Nucleus accumbens (tissue), 56 donors: ENCODE data around the gene CMC1.
"Not testable (repeated sequence)": the region's sequence is repeated elsewhere in the genome, so short reads cannot be mapped to it uniquely, and the experiment has no call there.

ENCODE experiments used
- DNase-seq, 56 donors: peaks; one replicate each; lab custom pipeline; 2025; lab: John Stamatoyannopoulos, UW

Gene CMC1

DNA sequence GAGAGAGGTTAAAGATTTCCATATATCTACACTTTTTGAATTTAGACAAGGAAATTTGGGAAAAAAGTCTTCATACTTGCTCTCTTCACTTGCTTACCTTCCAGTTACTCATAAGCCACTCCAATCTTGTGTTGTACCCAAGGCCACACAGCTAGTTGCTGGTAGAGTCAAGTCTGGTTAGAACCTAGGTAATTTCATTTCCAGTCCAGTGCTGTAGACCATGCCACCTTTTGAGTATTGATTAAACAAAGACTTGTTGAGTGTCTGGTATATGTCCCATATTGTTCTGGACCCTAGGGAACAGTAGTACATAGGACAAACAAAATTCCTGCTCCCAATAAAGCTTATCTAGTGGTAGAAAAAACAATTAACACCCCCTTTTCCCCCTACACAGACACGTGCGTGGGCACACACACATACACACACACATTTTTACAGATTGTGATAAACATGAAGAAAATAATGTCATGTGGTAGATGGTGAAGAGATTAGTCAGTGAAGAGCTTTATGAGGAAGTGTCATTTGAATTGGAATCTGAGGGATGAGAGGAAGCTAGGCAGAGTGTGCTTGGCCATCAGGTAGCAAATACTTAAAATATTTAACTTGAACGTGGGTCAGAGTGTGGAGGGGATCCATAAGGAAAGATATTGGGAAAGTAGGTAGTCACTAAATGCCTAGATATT is 2.1 kb downstream of the CMC1 start:
- DNase-seq, result no peak

DNA sequence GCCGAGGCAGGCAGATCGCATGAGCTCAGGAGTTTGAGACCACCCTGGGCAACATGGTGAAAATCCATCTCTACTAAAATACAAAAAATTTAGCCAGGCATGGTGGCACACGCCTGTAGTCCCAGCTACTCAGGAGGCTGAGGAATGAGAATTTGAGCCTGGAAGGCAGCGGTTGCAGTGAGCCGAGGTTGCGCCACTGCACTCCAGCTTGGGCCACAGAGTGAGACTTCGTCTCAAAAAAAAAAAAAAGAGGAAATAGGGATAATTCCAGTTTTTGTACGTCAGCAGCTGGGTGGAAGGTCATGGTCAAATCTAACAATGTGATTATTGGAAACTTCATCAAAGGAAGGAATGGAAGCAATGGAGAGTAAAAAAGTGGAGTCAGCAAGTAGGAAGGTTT is 3.1 kb downstream of the CMC1 start:
- no peak for DNase-seq

DNA sequence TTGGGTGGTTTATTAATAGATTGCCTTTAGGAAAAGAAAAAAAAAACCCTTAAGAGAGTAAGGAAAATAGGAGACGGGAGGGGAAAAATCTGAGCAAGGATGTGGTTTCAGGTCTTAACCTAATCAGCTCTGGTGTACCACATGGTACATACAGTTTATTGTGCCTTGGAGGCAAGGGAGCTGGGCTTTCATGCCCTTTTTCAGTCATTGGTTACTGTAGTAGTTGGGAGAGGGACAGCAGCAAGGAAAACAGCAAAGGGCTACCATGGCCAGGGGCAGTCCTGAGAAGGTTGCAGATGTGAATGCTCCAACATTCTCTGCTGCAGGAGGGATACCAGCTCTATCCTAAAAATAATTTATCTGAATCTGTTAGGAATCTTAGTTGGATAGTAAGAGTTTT is 5.9 kb downstream of the CMC1 start:
- no peak for DNase-seq

DNA sequence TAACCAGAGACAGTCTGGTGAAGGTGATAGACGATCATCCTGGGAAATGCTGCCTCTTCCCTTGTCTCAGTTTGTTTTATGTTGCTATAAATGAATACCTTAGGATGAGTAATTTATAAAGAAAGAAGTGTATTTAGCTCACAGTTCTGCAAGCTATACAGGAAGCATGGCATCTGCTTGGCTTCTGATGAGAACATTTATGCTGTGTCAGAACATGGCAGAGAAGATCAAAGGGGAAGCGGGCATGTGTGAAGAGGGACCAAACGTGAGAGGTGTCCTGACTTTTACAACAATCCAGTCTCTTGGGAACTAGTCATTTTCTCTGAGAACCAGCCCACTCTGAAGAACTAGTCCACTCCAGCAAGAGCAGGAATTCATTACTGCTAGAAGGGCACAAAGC is 9.6 kb downstream of the CMC1 start:
- no peak for DNase-seq

DNA sequence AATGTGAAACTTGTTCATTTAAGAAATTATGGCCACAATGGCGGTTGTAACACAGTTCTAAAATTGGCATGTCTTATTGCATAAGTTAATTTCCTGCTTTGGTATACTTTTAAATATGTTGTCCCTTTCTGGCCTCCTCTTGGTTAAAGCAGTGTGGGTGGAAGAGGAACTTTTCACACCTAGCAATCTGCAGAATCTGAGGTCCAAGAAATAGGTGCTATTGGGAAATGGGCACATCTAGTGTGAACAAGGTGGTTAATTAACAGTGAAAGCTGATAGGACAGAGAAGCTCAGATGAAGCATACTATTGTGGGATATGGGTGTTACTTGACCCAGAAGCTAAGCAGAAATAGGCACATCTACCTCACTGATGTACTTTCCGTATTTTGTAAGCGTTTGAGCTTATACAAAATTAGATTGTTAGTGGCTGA is 10.6 kb downstream of the CMC1 start:
- no peak for DNase-seq

DNA sequence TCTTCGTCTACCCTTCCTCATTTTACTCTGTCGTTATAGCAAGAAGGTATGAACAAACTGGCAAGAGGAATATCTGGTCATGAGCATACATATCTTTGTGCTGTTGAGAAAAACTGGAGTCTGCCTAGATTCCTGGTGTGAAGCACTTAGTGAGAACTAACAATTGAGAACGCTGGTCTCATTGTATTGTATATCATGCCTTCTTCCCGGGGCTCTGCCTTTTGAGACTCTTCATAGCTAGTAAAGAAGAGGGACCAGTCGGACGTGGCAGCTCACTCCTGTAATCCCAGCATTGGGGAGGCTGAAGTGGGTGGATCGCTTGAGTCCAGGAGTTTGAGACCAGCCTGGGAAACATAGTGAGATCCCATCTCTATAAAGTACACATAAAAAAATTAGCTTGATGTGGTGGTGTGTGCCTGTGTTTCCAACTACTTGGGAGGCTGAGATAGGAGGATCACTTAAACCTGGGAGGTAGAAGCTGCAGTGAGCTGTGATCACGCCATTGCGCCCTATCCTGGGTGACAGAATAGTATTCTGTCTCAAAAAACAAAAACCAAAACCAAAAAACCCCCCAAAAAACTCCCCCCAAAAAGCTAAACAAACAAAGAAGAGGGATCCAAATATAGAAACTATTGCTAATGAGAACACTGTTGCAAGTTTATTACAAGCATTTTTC is 11.8 kb downstream of the CMC1 start:
- no peak for DNase-seq

DNA sequence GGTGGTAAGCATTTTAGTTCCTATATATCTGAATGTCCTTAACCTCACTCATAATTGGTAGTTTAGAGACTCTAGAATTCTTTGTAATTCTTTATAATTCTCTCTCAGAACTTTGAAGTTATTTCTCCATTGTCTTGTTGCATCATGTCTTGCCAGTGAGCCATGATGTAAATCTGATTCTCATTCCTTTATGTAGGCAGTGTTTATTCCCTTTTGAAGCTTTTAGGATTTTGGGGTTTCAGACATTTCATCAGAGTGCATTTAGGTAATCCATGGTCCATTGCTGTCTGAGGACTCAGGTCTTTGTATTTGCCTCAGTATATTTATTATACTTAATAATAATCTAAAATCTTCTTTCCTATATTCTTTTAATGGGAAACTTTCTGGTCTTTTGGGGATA is 20.6 kb downstream of the CMC1 start:
- no peak for DNase-seq

DNA sequence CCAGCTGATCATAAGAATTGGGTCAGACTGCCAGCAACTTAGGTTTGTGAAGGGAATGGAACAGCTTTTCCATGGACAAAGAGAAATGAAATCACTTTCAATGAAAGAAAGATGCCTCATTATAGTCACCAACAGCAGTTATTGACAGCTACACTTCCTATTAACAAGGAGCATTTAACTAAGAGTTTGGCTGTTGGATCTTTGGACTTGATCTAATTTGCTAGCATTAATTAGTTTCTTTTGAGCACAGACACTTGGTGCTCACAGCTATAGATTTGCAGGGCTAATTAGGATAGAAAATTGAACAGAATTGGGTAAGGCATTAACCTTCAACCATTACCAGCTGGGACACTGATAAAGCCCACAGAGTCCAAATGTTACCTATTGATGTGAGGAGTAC is 24.2 kb downstream of the CMC1 start:
- no peak for DNase-seq

DNA sequence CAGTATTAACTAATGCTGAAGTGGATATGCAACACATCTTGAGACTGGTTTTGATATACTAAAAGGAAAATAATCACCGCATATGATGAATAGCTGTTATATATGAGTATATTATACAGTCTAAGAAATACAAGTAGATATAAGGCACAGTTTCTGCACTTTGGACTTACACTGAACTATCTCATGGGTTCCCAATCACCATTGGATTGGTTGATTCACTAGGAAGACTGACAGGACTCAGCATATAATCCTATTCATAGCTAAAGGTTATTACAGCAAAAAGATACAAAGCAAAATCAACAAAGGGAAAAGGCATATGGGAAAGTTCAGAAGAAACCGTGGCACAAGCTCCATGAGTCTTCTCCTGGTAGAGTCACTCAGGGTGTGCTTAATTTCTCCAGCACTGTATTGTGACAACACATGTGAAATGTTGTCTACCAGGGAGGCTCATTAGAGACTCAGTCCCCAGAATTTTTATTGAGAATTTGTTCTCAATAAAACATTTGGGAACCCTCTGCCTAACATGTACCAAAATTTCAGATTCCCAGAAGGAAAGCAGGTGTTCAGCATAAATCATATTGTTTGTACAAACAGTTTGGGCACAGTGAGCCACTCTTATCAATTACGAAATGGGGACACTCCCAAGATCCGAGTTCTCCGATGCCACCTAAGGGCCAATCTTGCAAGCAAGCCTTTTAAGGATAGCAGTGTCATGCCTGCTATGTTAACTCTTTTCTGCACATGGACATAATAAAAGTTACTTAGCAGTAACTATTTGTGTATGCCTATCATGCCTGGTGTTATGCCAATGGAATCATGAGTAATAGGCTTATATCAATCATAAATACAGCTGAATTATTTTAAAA is 26.8 kb downstream of the CMC1 start:
- DNase-seq, result no peak

DNA sequence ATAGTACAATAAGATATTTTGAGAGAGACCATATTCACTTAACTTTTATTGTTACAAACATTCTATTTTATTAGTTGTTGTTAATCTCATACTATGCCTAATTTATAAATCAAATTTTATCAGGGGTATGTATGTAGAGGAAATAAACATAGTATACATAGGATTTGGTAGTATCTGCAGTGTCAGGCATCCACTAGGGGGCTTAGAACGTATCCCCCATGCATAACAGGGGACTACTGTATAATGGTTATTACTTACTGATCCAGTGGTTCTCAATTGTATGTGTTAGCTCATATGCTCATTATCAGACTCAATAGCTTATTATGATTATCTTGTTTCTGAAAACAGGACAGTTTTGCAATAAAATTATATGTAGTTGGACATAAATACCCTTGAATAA is 27.6 kb downstream of the CMC1 start:
- DNase-seq, result no peak

DNA sequence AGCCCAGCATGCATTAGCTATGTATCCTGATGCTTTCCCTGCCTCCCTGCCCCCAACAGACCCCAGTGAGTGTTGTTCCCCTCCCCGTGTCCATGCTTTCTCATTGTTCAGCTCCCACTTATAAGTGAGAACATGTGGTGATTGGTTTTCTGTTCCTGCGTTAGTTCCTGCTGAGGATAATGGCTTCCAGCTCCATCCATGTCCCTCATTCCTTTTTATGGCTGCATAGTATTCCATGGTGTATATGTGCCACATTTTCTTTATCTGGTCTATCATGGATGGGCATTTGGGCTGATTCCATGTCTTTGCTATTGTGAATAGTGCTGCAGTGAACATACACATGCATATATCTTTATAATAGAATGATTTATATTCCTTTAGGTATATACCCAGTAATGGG is 28.5 kb downstream of the CMC1 start:
- DNase-seq, result not testable (repeated sequence)

DNA sequence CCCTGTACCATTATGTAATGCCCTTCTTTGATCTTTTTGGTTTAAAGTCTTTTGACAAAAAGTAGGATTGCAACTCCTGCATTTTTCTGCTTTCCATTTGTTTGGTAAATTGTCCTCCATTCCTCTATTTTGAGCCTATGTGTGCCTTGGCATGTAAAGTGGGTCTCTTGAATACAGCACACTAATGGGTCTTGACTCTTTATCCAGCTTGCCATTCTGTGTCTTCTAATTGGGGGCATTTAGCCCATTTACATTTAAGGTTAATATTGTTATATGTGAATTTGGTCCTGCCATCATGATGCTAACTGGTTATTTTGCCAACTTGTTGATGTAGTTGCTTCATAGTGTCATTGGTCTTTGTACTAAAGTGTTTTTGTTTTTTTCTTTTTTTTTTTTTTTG is 32.4 kb downstream of the CMC1 start:
- DNase-seq, result no peak

DNA sequence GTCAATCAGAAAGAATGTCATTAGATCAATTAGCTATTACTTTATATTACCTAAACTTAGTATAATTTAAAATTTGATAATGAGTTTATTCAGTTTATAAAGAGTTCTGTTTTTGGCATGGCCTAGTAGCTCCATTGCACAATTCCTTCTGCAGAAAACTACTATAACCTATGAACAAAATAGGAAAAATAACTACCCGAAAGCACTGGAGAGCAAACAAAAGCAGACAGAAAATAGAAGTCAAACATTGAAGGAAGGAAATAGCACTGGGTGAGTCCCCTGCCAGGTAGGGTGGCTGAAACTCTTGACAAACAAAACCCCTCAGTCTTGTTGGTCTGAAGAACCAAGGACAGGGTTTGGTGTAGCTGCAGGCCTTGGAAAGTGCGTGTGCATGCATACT is 37.5 kb downstream of the CMC1 start:
- DNase-seq, result no peak

DNA sequence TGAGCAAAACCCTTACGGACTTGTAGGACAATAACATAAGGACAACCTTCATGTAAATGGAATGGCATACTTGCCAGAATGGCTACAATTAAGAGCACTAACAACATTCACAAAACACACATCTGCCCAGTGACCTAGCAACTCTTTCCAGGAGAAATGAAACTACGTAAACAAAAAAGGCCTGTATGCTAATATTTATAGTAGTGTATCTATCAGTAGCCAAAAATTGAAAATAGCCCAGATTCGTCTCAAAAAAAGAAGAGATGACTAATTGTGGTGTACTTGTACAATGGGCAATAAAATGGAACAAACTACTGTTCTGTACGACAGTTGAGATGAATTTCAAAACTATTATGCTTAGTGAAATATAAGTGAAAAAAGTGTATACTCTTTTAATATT is 38.4 kb downstream of the CMC1 start:
- DNase-seq, result no peak

DNA sequence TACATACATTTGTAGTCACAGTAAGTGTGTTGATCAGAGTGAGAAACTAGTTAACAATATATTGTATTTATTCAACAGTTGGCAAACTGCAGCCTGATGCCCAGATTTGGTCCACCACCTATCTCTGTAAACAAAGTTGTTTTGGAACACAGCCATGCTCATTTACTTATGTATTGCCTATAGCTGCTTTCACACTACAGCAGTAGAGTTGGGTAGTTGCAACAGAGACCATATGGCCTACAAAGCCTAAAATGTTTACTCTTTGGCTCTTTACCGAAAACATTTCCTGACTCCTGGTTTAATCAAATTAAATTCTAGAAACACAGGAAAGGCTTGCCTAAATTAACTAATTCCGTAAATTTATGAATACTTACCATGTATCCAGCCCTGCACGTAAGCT is 39.4 kb downstream of the CMC1 start:
- no peak for DNase-seq

DNA sequence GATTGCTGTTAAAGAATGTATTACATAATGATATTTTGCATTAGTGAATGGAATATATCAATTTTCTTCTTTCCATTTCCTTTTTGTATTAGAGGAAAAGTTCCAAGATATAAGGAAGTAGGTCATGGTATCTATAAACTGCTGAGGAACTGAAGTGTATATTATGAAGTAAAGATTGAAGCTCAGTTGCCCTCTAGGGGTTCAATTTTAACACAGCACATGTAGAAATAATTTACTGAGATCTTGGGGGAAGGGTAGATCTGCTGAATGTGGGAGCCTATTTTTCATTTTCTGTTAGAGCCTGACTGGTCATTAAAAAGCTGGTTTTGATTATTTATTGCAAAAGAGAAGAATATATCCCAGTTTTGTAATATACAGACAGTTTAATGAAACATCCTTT is 45.2 kb downstream of the CMC1 start:
- no peak for DNase-seq

DNA sequence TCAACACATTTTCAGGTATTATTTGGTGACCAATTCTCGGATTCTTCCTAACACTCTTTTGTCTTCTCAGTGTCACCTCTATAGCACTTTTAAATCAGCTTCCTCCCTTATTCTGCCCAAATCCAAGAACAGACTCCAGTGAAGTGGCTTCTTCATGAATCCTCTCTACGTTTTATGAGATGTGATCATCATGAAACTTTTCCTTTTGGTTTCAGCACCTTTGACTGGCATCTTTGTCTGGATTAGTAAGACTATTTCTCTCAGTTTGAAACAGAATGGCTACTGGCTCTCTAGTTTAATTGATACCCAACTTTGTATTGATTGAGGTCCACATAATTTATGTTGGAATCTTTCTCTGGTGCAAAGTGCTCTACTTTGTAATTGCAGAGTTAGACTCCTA is 45.6 kb downstream of the CMC1 start:
- no peak for DNase-seq

DNA sequence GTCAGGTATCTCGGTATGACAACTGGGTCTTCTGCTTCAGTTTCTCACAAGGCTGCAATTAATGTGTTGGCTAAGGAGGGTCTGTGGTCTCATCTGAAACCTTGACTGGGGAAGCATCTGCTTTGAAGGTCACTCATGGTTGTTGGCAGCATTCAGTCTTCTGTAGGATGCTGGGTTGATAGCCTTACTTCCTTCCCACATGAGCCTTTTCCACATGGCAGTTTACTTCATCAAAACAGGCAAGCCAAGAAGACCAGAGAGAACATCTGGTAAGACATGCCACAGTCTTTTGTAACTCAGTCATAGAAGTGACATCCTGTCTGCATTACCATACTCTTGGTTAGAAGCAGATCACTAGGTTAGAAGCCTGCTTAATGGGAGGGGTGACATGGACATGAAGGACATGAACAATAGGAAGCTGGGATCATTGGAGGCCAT is 49.5 kb downstream of the CMC1 start:
- no peak for DNase-seq

DNA sequence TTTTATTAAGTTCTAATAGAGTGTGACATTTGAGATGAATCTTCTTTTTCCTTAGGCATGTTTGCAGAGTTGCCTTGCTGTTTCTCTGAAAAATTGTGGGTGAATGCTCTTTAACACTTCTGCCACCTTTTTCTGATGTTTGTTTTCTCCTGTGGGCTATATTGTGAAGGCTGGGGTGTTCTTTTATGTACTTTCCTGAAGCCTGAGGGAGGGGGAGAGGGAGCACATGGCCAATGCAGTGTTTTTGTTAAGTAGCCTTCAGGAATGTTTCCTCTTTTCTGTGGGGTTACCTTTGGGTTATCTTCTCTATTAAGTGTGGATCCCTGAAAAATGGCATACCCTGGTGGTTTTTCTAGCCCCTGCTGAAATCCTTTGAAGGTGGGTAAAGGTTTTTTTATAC is 50.2 kb downstream of the CMC1 start:
- no peak for DNase-seq

DNA sequence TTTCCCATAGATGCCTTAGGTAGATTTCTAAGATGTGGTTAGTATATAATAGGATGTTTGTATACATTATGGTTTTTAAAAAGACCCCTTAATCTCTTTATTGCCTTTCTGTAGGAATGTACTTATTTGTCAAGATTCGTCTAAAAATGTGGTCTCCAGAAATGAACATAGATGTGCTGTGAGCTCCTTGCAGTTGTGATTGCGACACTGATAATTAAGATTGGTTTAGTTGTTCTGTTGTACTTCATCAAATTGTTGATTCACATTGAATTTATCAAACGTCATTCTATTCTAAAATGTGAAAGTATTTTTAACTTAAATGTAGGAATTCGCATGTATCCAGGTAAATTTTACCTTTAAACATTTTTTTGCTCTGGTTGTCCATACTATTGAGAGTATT is 51.2 kb downstream of the CMC1 start:
- no peak for DNase-seq

DNA sequence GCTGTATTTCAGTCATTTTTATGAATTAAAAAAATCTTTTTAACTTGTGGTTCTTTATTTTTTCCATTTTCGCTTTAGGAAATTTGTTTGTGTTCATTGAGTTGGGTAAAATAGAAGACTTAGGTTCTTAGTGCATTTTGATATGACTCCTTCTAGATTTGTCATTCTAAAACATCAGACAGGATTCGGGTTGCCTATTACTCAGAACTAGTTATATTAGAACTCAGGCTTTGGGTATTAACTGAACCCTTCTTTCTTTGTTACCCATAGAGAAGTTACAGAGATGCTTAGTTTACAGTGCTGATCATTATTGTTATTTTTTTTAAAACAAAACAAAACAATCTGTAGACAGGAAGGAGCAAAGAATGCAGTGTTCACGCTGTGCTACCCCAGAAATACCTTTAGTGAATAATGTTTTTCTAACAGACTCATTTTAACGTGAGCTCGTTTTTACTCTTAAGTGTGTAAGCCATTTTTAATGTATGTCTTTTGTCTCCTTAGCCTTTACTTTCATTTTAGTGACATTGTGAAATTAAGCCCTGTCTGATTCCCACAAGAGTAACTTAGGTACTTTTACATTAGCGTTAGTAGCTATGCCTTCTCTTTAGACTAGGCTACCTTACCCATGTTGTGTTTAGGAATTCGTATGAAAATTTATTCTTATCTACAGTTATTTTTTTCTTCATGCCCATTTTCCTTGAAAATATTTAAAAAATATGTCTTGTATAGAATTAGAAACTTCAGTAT is 53.4 kb downstream of the CMC1 start:
- DNase-seq, result no peak
